GM12878 (cell line): ENCODE results near the gene USP35.

ENCODE experiments used
- CREB1 ChIP-seq: IDR thresholded peaks from 2 replicates; pipeline ENCODE4 v1.6.1; 2012; ENCODE audit warnings: low read depth, mild to moderate bottlenecking, inconsistent platforms
- EP300 ChIP-seq, 2 experiments: fragments of 150-350 bp in 1 of 2; IDR thresholded peaks; 2 replicates each; pipeline ENCODE4 v1.6.1; 2011 to 2012; ENCODE audit warnings: low read depth in 2 of 2, low read length in 2 of 2, borderline replicate concordance in 1 of 2, improper control_type of control experiment in 1 of 2, inconsistent platforms in 1 of 2; ENCODE audit not compliant: control insufficient read depth in 1 of 2
- JUND ChIP-seq: IDR thresholded peaks from 2 replicates; pipeline ENCODE4 v1.6.1; 2012; ENCODE audit warnings: low read depth, mild to moderate bottlenecking, low read length, improper control_type of control experiment, moderate library complexity
- MXI1 ChIP-seq: fragments of 150-350 bp; IDR thresholded peaks from 2 replicates; pipeline ENCODE4 v1.6.1; 2011; ENCODE audit warnings: low read depth, mild to moderate bottlenecking, inconsistent platforms, low read length, improper control_type of control experiment
- USF2 ChIP-seq: IDR thresholded peaks from 2 replicates; pipeline ENCODE4 v1.6.1; 2011; ENCODE audit warnings: low read depth, low read length, improper control_type of control experiment, borderline replicate concordance
- ZBTB40 ChIP-seq: fragments of 450-650 bp; IDR thresholded peaks from 2 replicates; pipeline ENCODE4 v1.6.1; 2016; ENCODE audit warnings: mild to moderate bottlenecking, moderate library complexity, borderline replicate concordance
- ZNF274 ChIP-seq: IDR thresholded peaks from one replicate; pipeline ENCODE4 v1.8.0; 2011; ENCODE audit not compliant: insufficient read length, insufficient read depth
- TF ChIP-seq, protein P1 (sequence below), 3 experiments: IDR thresholded peaks in 2 of 3; conservative IDR thresholded peaks in 1 of 3; 2 replicates each; pipeline ENCODE4 v1.5.1; 2011; ENCODE audit warnings: low read depth in 3 of 3, low read length in 3 of 3, mild to moderate bottlenecking in 3 of 3, control low read depth in 2 of 3, moderate library complexity in 2 of 3, inconsistent platforms in 1 of 3, mixed read lengths in 1 of 3; ENCODE audit not compliant: control insufficient read depth in 2 of 3, insufficient read depth in 1 of 3; ENCODE audit errors: extremely low read depth in 1 of 3
- TF ChIP-seq, protein P2 (sequence below): IDR thresholded peaks from 2 replicates; pipeline ENCODE4 v1.6.1; 2012; ENCODE audit warnings: mild to moderate bottlenecking, low read depth, low read length

DNA sequence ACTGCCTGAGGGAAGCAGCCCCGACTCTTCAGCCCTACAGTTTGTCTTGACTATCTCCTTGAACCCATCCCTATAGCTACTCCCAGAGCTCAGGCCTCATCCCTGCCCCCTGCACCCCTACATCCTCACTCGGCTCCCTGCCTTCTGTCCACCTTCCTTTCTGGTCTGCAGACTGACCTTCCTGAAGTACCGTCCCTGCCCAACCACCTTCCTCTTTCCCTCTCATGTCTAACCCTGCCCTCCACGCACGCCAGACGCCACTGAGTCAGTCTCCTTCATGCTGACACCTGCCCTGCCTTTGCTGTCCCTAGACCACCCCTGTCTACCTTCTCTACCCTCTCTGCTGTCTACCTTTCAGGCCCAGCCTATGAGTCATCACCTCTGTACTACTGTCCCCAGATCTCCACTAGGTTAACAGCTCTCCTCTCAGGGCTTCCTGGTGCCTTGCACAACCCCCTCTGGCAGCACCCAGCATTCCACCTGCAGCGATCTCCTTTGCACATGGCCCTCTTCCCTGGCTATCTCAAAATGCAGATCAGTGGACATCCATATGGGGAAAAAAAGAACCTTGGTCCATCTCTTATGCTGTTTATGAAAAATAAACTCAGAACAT is 9.2 kb upstream of the USP35 start:
- TF ChIP-seq, protein P1, sequence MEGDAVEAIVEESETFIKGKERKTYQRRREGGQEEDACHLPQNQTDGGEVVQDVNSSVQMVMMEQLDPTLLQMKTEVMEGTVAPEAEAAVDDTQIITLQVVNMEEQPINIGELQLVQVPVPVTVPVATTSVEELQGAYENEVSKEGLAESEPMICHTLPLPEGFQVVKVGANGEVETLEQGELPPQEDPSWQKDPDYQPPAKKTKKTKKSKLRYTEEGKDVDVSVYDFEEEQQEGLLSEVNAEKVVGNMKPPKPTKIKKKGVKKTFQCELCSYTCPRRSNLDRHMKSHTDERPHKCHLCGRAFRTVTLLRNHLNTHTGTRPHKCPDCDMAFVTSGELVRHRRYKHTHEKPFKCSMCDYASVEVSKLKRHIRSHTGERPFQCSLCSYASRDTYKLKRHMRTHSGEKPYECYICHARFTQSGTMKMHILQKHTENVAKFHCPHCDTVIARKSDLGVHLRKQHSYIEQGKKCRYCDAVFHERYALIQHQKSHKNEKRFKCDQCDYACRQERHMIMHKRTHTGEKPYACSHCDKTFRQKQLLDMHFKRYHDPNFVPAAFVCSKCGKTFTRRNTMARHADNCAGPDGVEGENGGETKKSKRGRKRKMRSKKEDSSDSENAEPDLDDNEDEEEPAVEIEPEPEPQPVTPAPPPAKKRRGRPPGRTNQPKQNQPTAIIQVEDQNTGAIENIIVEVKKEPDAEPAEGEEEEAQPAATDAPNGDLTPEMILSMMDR (IDR thresholded peaks at IDR 0.05 in 2 of 3, conservative IDR thresholded peaks at IDR 0.05 in 1 of 3; ENCODE audit: control insufficient read depth in 2 of 3, extremely low read depth in 1 of 3, insufficient read depth in 1 of 3, low read depth in 3 of 3, low read length in 3 of 3) = no peak
- TF ChIP-seq, protein P2, sequence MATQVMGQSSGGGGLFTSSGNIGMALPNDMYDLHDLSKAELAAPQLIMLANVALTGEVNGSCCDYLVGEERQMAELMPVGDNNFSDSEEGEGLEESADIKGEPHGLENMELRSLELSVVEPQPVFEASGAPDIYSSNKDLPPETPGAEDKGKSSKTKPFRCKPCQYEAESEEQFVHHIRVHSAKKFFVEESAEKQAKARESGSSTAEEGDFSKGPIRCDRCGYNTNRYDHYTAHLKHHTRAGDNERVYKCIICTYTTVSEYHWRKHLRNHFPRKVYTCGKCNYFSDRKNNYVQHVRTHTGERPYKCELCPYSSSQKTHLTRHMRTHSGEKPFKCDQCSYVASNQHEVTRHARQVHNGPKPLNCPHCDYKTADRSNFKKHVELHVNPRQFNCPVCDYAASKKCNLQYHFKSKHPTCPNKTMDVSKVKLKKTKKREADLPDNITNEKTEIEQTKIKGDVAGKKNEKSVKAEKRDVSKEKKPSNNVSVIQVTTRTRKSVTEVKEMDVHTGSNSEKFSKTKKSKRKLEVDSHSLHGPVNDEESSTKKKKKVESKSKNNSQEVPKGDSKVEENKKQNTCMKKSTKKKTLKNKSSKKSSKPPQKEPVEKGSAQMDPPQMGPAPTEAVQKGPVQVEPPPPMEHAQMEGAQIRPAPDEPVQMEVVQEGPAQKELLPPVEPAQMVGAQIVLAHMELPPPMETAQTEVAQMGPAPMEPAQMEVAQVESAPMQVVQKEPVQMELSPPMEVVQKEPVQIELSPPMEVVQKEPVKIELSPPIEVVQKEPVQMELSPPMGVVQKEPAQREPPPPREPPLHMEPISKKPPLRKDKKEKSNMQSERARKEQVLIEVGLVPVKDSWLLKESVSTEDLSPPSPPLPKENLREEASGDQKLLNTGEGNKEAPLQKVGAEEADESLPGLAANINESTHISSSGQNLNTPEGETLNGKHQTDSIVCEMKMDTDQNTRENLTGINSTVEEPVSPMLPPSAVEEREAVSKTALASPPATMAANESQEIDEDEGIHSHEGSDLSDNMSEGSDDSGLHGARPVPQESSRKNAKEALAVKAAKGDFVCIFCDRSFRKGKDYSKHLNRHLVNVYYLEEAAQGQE = no peak
- TF ChIP-seq ZNF274 (no peak), JUND (no peak), USF2 (no peak), EP300 (IDR thresholded peaks at IDR 0.05; ENCODE audit: borderline replicate concordance in 1 of 2, control insufficient read depth in 1 of 2, low read depth in 2 of 2, low read length in 2 of 2) (no peak), ZBTB40 (no peak), MXI1 (no peak), CREB1 (no peak)
